Activated CD4-positive, alpha-beta T cell treated with anti-CD3 and anti-CD28 coated beads for 36 hours (primary cell): ENCODE data around the gene BTBD16. TPM values are rescaled to one million over a fixed set of nuclear protein-coding genes. Genes with fewer than 3 reads are reported as not detected.

ENCODE experiments used
- ATAC-seq: fragments of 200-7000 bp; cut with Tn5 transposase; one replicate; pipeline ENCODE4 v1.10.0; 2021; ENCODE audit warnings: mild to moderate bottlenecking, moderate library complexity
- CTCF ChIA-PET: fragments of 350-600 bp; sonication (Branson Sonifier 250); formaldehyde crosslinking; loops from one replicate; lab custom pipeline; 2021; ENCODE audit warnings: antibody characterized with exemption; lab: Charles Lee
- POLR2A ChIA-PET: fragments of 350-600 bp; sonication (Branson Sonifier 250); formaldehyde crosslinking; loops from one replicate; lab custom pipeline; 2021; ENCODE audit warnings: antibody characterized with exemption, inconsistent platforms; lab: Charles Lee
- DNase-seq: peaks from one replicate; pipeline ENCODE4 v3.0.0-alpha.2; 2020
- H3K27ac Mint-ChIP-seq: one replicate; pipeline ENCODE4 v1.8.0; 2021; ENCODE audit warnings: mixed read lengths
- H3K27me3 Mint-ChIP-seq: one replicate; pipeline ENCODE4 v1.8.0; 2021; ENCODE audit warnings: mixed read lengths
- H3K36me3 Mint-ChIP-seq: one replicate; pipeline ENCODE4 v1.8.0; 2021; ENCODE audit warnings: low read depth, mixed read lengths
- H3K4me1 Mint-ChIP-seq: one replicate; pipeline ENCODE4 v1.8.0; 2021; ENCODE audit warnings: mixed read lengths
- H3K4me3 Mint-ChIP-seq: one replicate; pipeline ENCODE4 v1.8.0; 2021; ENCODE audit warnings: mild to moderate bottlenecking, moderate library complexity, mixed read lengths
- H3K9me3 Mint-ChIP-seq: one replicate; pipeline ENCODE4 v1.8.0; 2021; ENCODE audit warnings: low read depth, mixed read lengths
- intact Hi-C, 2 experiments: fragments of 100-400 bp; cut with DNase I in 1 of 2; cut with micrococcal nuclease in 1 of 2; formaldehyde crosslinking; loops; one replicate each; pipeline versions ENCODE4 v1.14.2 to v1.15.1; 2022 to 2024; cut with DNase I, micrococcal nuclease
- total RNA-seq, 2 experiments: library from RNA; stranded (reverse); gene quantifications; one replicate each; pipeline ENCODE4 v1.2.3, GENCODE V29; 2021

BTBD16 gene
- total RNA-seq, 2 experiments from 2014 or later = not detected

DNA sequence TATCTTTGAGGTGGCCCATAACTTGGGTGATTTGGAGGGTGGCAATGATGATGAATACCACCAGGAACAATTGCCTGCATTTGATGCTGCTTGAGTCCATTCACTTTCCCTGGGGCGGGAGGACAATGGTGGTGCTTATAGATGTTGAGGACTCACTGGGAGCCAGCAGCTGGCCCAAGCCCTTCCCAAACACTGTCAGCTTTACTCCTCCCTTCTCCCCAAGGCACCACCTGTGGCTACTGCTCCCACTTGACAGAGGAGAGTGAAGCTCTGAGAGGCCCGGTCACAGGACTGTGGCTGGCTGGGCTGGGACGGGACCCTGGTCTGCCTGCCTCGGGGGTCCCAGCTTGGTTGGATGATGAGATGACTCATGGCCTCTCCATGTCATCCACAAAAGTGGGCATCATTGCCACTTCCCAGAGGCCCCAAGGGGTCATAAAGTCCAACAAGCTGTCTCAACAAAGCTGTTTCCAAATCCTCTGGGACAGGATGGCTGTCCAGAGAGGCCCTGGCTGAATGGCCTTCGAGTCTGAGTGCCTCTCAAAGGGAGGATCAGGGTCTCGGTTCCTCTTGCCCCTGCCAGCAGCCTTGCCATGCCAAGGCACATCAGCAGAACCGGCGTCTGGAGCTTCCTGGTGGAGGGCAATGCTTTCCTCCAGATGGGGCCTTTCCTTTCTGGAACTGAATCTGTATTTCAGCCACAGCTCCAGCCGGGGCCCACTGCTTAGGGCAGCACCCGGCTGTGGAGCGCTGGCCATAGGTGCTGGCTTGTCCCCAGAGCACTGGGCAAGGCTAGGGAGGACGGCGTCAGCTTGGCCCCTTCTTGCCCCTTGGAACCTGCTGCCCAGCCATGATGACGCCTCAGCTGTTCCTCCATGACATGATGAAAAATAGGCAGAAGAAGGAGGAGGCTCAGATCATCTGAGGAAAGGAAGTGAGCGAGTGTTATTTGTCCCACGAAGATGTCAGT lies 56.4 kb downstream of the BTBD16 start:
- peaks cover 24% of the 10 kb centered on the region for H3K27me3 Mint-ChIP-seq
- intact Hi-C loops = no loop called here
- H3K4me1 Mint-ChIP-seq = no peaks in the 10 kb centered on the region
- DNase-seq = no peak
- no peak overlapping the region for H3K27ac Mint-ChIP-seq
- no peak overlapping the region for H3K4me3 Mint-ChIP-seq
- POLR2A ChIA-PET = no interaction called here
- CTCF ChIA-PET = no interaction called here
- ATAC-seq = no peak
- no peaks in the 10 kb centered on the region for H3K9me3 Mint-ChIP-seq
- no peaks in the 10 kb centered on the region for H3K36me3 Mint-ChIP-seq

DNA sequence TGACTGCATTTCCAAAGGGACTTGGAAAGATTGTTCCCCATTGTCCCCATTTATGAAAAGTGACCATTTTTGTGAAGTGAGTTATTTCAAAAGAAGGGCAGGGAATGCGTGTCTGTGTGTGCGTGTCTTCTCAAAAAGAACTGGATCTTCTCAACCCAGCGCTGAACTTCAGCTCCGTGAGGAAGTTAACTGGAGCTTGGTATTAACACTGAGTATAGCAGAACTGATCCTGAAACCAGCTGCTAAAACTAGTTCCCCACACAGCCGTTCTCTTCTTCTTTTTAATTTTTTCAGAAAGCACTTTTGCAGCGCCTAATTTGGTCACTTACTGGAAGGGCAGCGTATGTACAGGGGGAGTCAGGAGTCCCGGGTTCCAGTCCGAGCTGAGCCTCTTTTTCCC lies 57.6 kb downstream of the BTBD16 start:
- H3K36me3 Mint-ChIP-seq = no peaks in the 10 kb centered on the region
- peaks cover 19% of the 10 kb centered on the region for H3K27me3 Mint-ChIP-seq
- ATAC-seq (no peak), DNase-seq (no peak)
- peaks cover 7% of the 10 kb centered on the region for H3K4me1 Mint-ChIP-seq
- intact Hi-C loops = no loop called here
- POLR2A ChIA-PET = no interaction called here
- CTCF ChIA-PET = interaction anchor here (2.3 kb wide), 1 partner anchor 107 kb away, joined by 6 read pairs; no protein-coding TSS in a partner anchor
- H3K9me3 Mint-ChIP-seq = no peaks in the 10 kb centered on the region
- H3K27ac Mint-ChIP-seq = no peak overlapping the region
- no peak overlapping the region for H3K4me3 Mint-ChIP-seq

GRCh38 chr10:122329416-122329815 lies 58.3 kb downstream of the BTBD16 start:
- intact Hi-C loops = no loop called here
- Mint-ChIP-seq H3K4me3 (no peak overlapping the region), H3K36me3 (no peaks in the 10 kb centered on the region), H3K4me1 (peaks cover 7% of the 10 kb centered on the region), H3K27me3 (peaks cover 19% of the 10 kb centered on the region), H3K9me3 (no peaks in the 10 kb centered on the region), H3K27ac (no peak overlapping the region)
- DNase-seq (no peak), ATAC-seq (no peak)
- CTCF ChIA-PET = interaction anchor here (2.3 kb wide), 1 partner anchor 107 kb away, joined by 6 read pairs; no protein-coding TSS in a partner anchor
- POLR2A ChIA-PET = no interaction called here

- Mint-ChIP-seq H3K27me3 (peaks cover 25% of the 10 kb centered on the region), H3K4me1 (peaks cover 7% of the 10 kb centered on the region), H3K9me3 (no peaks in the 10 kb centered on the region), H3K4me3 (no peak overlapping the region), H3K27ac (no peak overlapping the region), H3K36me3 (no peaks in the 10 kb centered on the region)
- no peak for ATAC-seq
- no peak for DNase-seq
- intact Hi-C loops = no loop called here
- POLR2A ChIA-PET = no interaction called here
- CTCF ChIA-PET = no interaction called here
Observed at GRCh38 chr10:122331100-122331499, 60.0 kb downstream of the BTBD16 start.

DNA sequence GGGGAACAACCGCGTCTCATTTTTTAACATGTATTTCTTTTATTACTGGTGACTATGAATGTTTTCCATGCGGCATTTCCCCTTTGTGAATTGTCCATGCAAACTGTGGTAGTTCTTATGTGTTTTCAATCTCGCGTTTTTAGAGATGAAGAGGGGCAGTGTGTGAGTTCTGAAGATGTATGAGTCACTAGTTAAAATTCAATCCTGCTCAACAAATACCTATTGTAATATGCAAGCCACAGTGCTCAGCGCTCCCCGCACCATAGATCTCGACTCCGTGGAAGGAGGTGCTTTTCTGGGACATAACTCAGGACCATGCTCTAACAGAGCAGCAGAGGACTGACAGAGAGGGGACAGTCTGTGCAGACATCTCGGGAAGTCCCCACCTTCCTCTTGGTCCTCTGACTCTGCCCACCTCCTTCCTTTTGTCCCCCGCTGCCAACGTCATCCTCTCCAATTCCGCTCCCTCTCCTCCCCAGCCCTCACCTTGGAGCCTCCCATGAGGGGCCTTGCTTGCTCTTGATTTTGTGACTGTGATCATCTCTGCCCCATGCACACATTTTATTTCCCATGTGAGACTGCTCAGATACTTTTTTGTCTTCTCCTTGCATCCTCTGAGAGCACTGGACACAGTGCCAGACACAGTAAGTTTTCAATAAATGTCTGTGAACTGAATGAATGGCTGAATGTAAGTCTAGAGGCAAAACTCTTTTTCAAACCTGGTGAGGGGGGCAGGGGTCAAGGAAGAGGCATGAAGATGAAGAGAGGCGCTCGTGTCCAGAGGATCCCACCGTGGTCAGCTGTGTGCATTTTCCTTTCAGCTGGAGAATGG lies 60.7 kb downstream of the BTBD16 start:
- H3K9me3 Mint-ChIP-seq = no peaks in the 10 kb centered on the region
- DNase-seq (no peak), ATAC-seq (no peak)
- intact Hi-C loops = no loop called here
- H3K36me3 Mint-ChIP-seq = no peaks in the 10 kb centered on the region
- H3K4me1 Mint-ChIP-seq = peaks cover 7% of the 10 kb centered on the region
- H3K27me3 Mint-ChIP-seq = peaks cover 25% of the 10 kb centered on the region
- H3K4me3 Mint-ChIP-seq = no peak overlapping the region
- H3K27ac Mint-ChIP-seq = no peak overlapping the region
- CTCF ChIA-PET = interaction anchor here (1.0 kb wide), 1 partner anchor 11 kb away, joined by 3 read pairs; no protein-coding TSS in a partner anchor
- POLR2A ChIA-PET = no interaction called here

GRCh38 chr10:122333037-122333436 lies 61.9 kb downstream of the BTBD16 start:
- Mint-ChIP-seq H3K9me3 (no peaks in the 10 kb centered on the region), H3K27me3 (peaks cover 26% of the 10 kb centered on the region), H3K4me1 (peaks cover 7% of the 10 kb centered on the region), H3K36me3 (no peaks in the 10 kb centered on the region), H3K27ac (no peak overlapping the region), H3K4me3 (no peak overlapping the region)
- POLR2A ChIA-PET = no interaction called here
- DNase-seq (peak; percentile 59), ATAC-seq (peak; percentile 97)
- CTCF ChIA-PET = interaction anchor here (1.0 to 1.3 kb wide), 2 partner anchors 10 to 102 kb away, joined by 3 to 4 read pairs; no protein-coding TSS in a partner anchor
- intact Hi-C loops = no loop called here

GRCh38 chr10:122336332-122336731 lies 65.2 kb downstream of the BTBD16 start:
- DNase-seq (no peak), ATAC-seq (no peak)
- H3K36me3 Mint-ChIP-seq = no peaks in the 10 kb centered on the region
- peaks cover 17% of the 10 kb centered on the region for H3K27me3 Mint-ChIP-seq
- CTCF ChIA-PET = interaction anchor here (1.0 to 1.4 kb wide), 3 partner anchors 93 to 229 kb away, joined by 3 to 4 read pairs (median 4); no protein-coding TSS in a partner anchor
- no peak overlapping the region for H3K27ac Mint-ChIP-seq
- H3K9me3 Mint-ChIP-seq = no peaks in the 10 kb centered on the region
- H3K4me1 Mint-ChIP-seq = peaks cover 7% of the 10 kb centered on the region
- H3K4me3 Mint-ChIP-seq = no peak overlapping the region
- POLR2A ChIA-PET = no interaction called here
- intact Hi-C loops = no loop called here

DNA sequence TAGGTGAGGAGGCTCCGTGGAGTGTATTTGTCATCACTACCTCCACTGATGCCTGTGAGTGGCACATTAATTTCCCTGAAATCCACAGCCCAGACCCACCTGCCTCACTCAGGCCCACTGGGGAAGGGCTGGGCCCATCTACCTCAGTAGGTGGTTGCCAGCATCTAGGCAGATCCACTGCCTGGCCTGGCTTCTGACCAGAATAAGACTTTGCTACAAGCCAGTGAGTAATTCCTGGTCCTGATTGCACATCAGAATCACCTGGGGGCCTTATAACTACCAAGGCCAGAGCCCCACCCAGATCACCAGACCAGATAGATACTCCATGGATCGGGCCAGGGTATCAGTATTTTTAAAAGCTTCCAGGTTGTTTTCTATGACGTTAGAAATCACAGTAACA lies 65.9 kb downstream of the BTBD16 start:
- no peaks in the 10 kb centered on the region for H3K36me3 Mint-ChIP-seq
- H3K4me3 Mint-ChIP-seq = no peak overlapping the region
- ATAC-seq (no peak), DNase-seq (no peak)
- ChIA-PET POLR2A (no interaction called here), CTCF (no interaction called here)
- peaks cover 13% of the 10 kb centered on the region for H3K27me3 Mint-ChIP-seq
- peaks cover 7% of the 10 kb centered on the region for H3K4me1 Mint-ChIP-seq
- intact Hi-C loops = no loop called here
- no peak overlapping the region for H3K27ac Mint-ChIP-seq
- no peaks in the 10 kb centered on the region for H3K9me3 Mint-ChIP-seq

DNA sequence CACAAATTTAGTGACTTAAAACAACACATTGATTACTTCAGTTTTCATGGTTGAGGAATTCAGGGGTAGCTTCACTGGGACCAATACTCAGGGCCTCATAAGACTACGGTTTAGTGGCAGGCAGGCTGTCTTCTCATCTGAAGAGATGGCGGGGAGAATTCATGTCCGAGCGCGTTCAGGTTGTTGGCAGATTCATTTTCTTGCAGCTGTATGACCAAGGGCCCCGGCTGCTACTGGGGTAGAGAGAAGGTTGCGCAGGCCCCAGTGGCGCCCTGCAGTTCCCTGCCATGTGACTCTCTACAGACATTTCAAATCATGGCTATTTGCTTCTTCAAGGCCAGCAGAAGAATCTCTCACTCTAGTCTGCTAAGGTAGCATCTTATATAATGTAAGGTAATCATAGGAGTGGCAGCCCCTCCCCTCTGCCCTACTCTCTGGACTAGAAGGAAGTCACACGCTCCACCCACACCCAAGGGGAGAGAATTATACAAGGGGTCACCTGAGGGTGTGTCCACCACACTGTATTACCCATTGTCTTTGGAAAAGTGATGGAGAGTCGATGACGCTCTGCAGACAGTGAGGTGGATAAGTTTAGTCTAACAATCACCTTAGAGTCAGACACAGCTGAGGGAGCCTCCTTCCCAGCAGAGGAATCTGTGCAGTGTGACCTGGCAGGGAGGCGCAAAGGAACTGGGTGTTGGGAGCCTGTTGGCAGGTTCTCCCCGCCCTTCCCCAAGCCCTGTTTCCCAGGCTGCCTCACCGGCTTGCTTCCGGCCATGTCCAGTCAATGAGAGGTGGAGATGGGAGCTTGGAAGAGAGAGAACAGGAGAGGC lies 67.7 kb downstream of the BTBD16 start:
- H3K27me3 Mint-ChIP-seq = peaks cover 10% of the 10 kb centered on the region
- H3K9me3 Mint-ChIP-seq = no peaks in the 10 kb centered on the region
- ChIA-PET CTCF (interaction anchor here (2.8 kb wide), 1 partner anchor 96 kb away, joined by 17 read pairs; no protein-coding TSS in a partner anchor), POLR2A (no interaction called here)
- no peaks in the 10 kb centered on the region for H3K36me3 Mint-ChIP-seq
- DNase-seq (no peak), ATAC-seq (no peak)
- intact Hi-C loops = no loop called here
- H3K4me1 Mint-ChIP-seq = peaks cover 6% of the 10 kb centered on the region
- H3K27ac Mint-ChIP-seq = no peak overlapping the region
- H3K4me3 Mint-ChIP-seq = no peak overlapping the region

DNA sequence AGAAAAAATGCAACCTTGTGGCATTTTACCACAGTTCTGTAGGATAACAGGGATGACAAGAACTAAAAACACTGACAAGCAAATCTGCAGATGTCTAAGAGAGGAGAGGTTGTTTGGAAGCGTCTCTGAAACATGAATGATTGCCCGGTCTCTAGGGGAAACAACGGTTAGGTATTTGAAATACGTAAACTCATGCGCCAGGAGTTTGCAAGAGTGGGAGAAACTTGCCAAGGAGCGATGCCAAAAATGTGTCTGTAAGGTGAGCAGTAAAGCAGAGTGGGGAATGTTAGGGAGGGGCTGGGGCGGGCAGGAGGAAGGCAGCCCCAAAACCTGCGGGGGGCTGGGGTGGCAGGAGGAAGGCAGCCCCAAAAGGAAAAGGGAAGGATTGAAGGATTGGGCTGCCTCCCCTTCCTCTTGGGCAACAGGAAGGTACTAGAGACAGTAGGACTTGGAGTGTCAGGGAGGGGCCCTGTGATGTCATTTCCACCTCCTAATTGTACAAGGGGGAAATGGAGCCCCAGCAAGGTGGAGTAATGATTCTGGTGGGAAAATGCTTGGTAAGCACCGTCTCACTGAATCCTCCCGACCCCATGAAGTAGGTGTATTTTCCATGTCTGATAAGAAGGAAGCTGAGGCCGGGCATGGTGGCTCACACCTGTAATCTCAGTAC lies 70.2 kb downstream of the BTBD16 start:
- H3K27ac Mint-ChIP-seq = no peak overlapping the region
- ATAC-seq (no peak), DNase-seq (no peak)
- H3K27me3 Mint-ChIP-seq = peaks cover 4% of the 10 kb centered on the region
- H3K9me3 Mint-ChIP-seq = no peaks in the 10 kb centered on the region
- ChIA-PET CTCF (interaction anchor here (1.8 to 1.9 kb wide), 2 partner anchors 42 to 224 kb away, joined by 6 to 7 read pairs; no protein-coding TSS in a partner anchor), POLR2A (no interaction called here)
- intact Hi-C loops = loop anchor here (5.0 kb wide), 2 partner anchors 44 to 361 kb away; no protein-coding TSS in a partner anchor
- peaks cover 11% of the 10 kb centered on the region for H3K4me1 Mint-ChIP-seq
- H3K4me3 Mint-ChIP-seq = no peak overlapping the region
- H3K36me3 Mint-ChIP-seq = no peaks in the 10 kb centered on the region
